Heart right ventricle (tissue), 16 donors: ENCODE results near the gene LPP. TPM values are rescaled to one million over a fixed set of nuclear protein-coding genes. Genes with fewer than 3 reads are reported as not detected.

Experiments used
- ATAC-seq, 8 donors: fragments of 200-7000 bp; cut with Tn5 transposase; one replicate each; pipeline ENCODE4 v1.9.1; 2020; ENCODE audit warnings: mild to moderate bottlenecking in 8 of 8, moderate library complexity in 8 of 8, moderate number of reproducible peaks in 1 of 8
- DNase-seq, 2 donors: peaks; one replicate each; pipeline ENCODE4 v3.0.0-alpha.2; 2020
- H3K27ac ChIP-seq, 10 donors: fragments of 200-600 bp; sonication (generic) in 2 of 10; one replicate each; pipeline versions ENCODE4 v1.5.0 to v1.8.0; 2020 to 2022; ENCODE audit warnings: mild to moderate bottlenecking in 3 of 10
- H3K27me3 ChIP-seq, 7 donors: fragments of 200-600 bp; one replicate each; pipeline ENCODE4 v1.8.0; 2021 to 2022; ENCODE audit warnings: mild to moderate bottlenecking in 2 of 7
- H3K36me3 ChIP-seq, 9 donors: fragments of 200-600 bp; sonication (generic) in 1 of 9; one replicate each; pipeline versions ENCODE4 v1.5.0 to v1.8.0; 2020 to 2022; ENCODE audit warnings: mild to moderate bottlenecking in 2 of 9
- H3K4me1 ChIP-seq, 9 donors: fragments of 200-600 bp; sonication (generic) in 1 of 9; one replicate each; pipeline versions ENCODE4 v1.5.0 to v1.8.0; 2020 to 2022; ENCODE audit warnings: mild to moderate bottlenecking in 4 of 9
- H3K4me3 ChIP-seq, 10 donors: fragments of 200-600 bp; sonication (generic) in 2 of 10; one replicate each; pipeline versions ENCODE4 v1.5.0 to v1.8.0; 2020 to 2022; ENCODE audit warnings: mild to moderate bottlenecking in 7 of 10, moderate library complexity in 2 of 10
- H3K9me3 ChIP-seq, 11 donors: fragments of 200-600 bp in 10 of 11; sonication (generic) in 2 of 11; one replicate each; pipeline versions ENCODE4 v1.5.0 to v1.8.0; 2013 to 2022; ENCODE audit warnings: mild to moderate bottlenecking in 2 of 11, control low read depth in 1 of 11, moderate library complexity in 1 of 11
- WGBS, 2 donors: extraction: QIAGEN DNeasy Blood & Tissue Kit; methylation state at CpG; one replicate each; pipeline ENCODE4 v1.1.7; 2013; ENCODE audit warnings: inconsistent platforms in 1 of 2; 5-methylcytosine and 5-hydroxymethylcytosine counted together
- intact Hi-C, 10 donors: fragments of 100-400 bp; cut with DNase I; formaldehyde crosslinking; loops; one replicate each; pipeline versions ENCODE4 v1.11.1 to v1.14.2; 2022
- polyA plus RNA-seq, 2 donors: library from polyadenylated mRNA; stranded (reverse); fragments of 200-250 nt; gene quantifications; one replicate each; pipeline ENCODE4 v1.2.3, GENCODE V29; 2013
- total RNA-seq, 10 donors: library from RNA; stranded (reverse); fragmentation: NEBNext Ultra II Directional in 3 of 10; extraction: Animal tissue kit (Norgen Biotek cat#: 25700) in 3 of 10; gene quantifications; one replicate each; pipeline versions ENCODE4 v1.2.1 to v1.2.4, GENCODE V29; 2021 to 2023
- TF ChIP-seq, protein P1 (sequence below), 9 donors: fragments of 200-600 bp; sonication (generic) in 2 of 9; IDR thresholded peaks; one replicate each; pipeline versions ENCODE4 v1.5.0 to v1.8.0; 2021 to 2022; ENCODE audit warnings: antibody characterized with exemption in 9 of 9, mild to moderate bottlenecking in 5 of 9, moderate library complexity in 1 of 9
- donor health status: Arrhythmogenic right ventricular cardiomyopathy.
- donor health status: ischemic (EF 13 %, LVEDD 7.1; RV severe dilation, severe dysfunction).
- donor health status: healthy with polysubstance abuse.
- donor health status: DM: no; HTN: yes; CAD: no.
- donor health status: DM: no; HTN: no; CAD: no.
- donor health status: ischemic (EF 25% LVEDD 6.9; RV normal size, moderate dysfunction).
- donor health status: ischemic (EF 25% LVEDD 5.7; RV mildly dilated, moderate dysfunction).
- donor health status: healthy.
- donor health status: DM: yes; HTN: yes; CAD: no.
- donor health status: Ischemic cardiomyopathy.
- donor health status: ischemic (EF 35%, LVEDD 5.7; RV mildly dilated, moderate dysfunction).
- donor health status: nonischemic (EF 11% LVEDD 7.7; RV severe dilation, severe dysfunction).
- donor health status: DM: yes; HTN: yes; CAD: no.
- donor health status: PGD.
- donor health status: ischemic (EF 29% LVEDD 5.4; RV normal size, mild dysfunction).
- donor health status: nonischemic (EF 23%, LVEDD 6.1; RV moderate dilation, normal function).

The LPP gene
- total and polyA plus RNA-seq, 12 donors: 8.5 to 188 (median 140) TPM

DNA sequence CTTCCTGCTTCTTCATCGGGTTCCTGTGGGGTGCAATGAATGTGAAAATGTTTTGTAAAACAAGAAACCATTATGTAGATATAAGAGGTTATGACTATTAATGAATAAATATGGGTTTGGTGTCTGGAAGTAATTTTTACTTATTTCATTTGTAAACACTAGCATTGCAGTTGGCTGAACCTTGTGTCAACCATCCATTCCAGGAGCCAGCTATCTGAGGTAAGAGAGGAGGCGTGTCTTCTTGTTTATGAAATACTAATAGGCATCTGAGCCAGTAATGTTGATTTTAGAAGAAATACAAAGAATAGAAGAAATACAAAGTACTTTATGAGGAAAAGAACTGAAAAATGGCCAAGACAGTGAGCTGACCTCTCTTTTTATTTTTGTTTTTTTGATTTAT is 187.5 kb downstream of the LPP start:
- Histone ChIP-seq H3K9me3 (no peaks in the 10 kb centered on the region), H3K4me3 (no peak overlapping the region), H3K27me3 (no peaks in the 10 kb centered on the region), H3K4me1 (peaks cover 2 to 67% (median 38%) of the 10 kb centered on the region in 9 donors), H3K27ac (peak overlapping the region in 5 of 10 donors; percentile 3 to 85 (median 18)), H3K36me3 (no peaks in the 10 kb centered on the region)
- WGBS, 2 donors: 86 to 90% methylated on average over 2 of the region's 2 CpGs
- TF ChIP-seq, protein P1, sequence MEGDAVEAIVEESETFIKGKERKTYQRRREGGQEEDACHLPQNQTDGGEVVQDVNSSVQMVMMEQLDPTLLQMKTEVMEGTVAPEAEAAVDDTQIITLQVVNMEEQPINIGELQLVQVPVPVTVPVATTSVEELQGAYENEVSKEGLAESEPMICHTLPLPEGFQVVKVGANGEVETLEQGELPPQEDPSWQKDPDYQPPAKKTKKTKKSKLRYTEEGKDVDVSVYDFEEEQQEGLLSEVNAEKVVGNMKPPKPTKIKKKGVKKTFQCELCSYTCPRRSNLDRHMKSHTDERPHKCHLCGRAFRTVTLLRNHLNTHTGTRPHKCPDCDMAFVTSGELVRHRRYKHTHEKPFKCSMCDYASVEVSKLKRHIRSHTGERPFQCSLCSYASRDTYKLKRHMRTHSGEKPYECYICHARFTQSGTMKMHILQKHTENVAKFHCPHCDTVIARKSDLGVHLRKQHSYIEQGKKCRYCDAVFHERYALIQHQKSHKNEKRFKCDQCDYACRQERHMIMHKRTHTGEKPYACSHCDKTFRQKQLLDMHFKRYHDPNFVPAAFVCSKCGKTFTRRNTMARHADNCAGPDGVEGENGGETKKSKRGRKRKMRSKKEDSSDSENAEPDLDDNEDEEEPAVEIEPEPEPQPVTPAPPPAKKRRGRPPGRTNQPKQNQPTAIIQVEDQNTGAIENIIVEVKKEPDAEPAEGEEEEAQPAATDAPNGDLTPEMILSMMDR (IDR thresholded peaks at IDR 0.05): no peak
- intact Hi-C loops: loop anchor here in 6 of 10 donors (5.0 to 10.0 kb wide), 7 partner anchors 54 to 611 kb away; partner anchors contain the start of genes LPP (in 3 of the 6) and BCL6 (in 2 of the 6)
- DNase-seq (no peak), ATAC-seq (no peak)

DNA sequence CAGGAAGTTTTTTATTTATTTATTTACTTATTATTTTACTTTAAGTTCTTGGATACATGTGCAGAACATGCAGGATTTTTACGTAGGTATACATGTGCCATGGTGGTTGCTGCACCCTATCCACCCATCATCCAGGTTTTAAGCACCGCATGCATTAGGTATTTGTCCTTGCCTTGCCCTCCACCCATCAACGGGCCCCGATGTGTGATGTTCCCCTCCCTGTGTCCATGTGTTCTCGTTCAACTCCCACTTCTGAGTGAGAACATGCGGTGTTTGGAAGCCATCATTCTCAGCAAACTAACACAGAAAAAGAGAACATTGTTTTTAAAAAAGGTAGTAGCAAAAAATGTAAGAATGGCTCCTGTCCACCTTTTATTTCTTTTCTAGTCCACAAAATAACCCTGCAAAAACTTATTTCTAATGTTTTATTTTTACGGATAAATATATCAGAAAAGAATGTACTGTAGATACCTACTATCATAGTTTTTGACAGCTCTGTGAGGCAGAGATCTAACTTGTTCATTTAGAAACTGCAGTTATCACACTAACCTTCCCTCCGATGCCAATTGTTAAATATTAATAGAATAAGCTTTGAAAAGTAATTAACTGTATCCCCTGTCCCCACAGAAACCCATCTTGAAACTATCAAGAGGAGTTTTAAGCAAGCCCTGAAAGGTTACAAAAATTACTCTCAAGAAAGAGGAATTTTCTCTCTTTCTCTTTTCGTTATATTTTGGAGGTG is 189.2 kb downstream of the LPP start:
- Histone ChIP-seq H3K36me3 (no peaks in the 10 kb centered on the region), H3K9me3 (no peaks in the 10 kb centered on the region), H3K27me3 (no peaks in the 10 kb centered on the region), H3K27ac (peak overlapping the region; percentile 66 to 89 (median 79)), H3K4me1 (peaks cover 0 to 64% (median 43%) of the 10 kb centered on the region in 9 donors), H3K4me3 (no peak overlapping the region)
- 49 to 66% methylated on average over 9 of the region's 9 CpGs for WGBS, 2 donors
- TF ChIP-seq, protein P1 (IDR thresholded peaks at IDR 0.05): no peak
- ATAC-seq: peak in 6 of 8 donors; percentile 30 to 81 (median 60)
- DNase-seq: peak; percentile 31 to 41
- intact Hi-C loops: loop anchor here in 6 of 10 donors (2.0 to 10.0 kb wide), 8 partner anchors 56 to 609 kb away; partner anchors contain the start of genes LPP (in 3 of the 6) and BCL6 (in 2 of the 6)

- TF ChIP-seq, protein P1 (IDR thresholded peaks at IDR 0.05): no peak
- H3K4me1 ChIP-seq: peaks cover 0 to 67% (median 43%) of the 10 kb centered on the region in 9 donors
- ATAC-seq (peak; percentile 62 to 89 (median 83)), DNase-seq (peak in 1 of 2 donors; percentile 17)
- H3K4me3 ChIP-seq: no peak overlapping the region
- 47 to 59% methylated on average over 5 of the region's 5 CpGs for WGBS, 2 donors
- no peaks in the 10 kb centered on the region for H3K36me3 ChIP-seq
- no peaks in the 10 kb centered on the region for H3K27me3 ChIP-seq
- intact Hi-C loops: loop anchor here in 6 of 10 donors (2.0 to 10.0 kb wide), 8 partner anchors 57 to 608 kb away; partner anchors contain the start of genes LPP (in 3 of the 6) and BCL6 (in 2 of the 6)
- peak overlapping the region; percentile 66 to 89 (median 81) for H3K27ac ChIP-seq
- H3K9me3 ChIP-seq: no peaks in the 10 kb centered on the region
Observed at GRCh38 chr3:188343894-188344293, 189.9 kb downstream of the LPP start.

- TF ChIP-seq, protein P1 (IDR thresholded peaks at IDR 0.05): no peak
- H3K4me1 ChIP-seq: peaks cover 8 to 75% (median 46%) of the 10 kb centered on the region in 9 donors
- no peaks in the 10 kb centered on the region for H3K9me3 ChIP-seq
- intact Hi-C loops: loop anchor here in 5 of 10 donors (5.0 to 10.0 kb wide), 7 partner anchors 190 to 607 kb away; partner anchors contain the start of genes BCL6 (in 3 of the 5) and LPP (in 3 of the 5)
- H3K27me3 ChIP-seq: no peaks in the 10 kb centered on the region
- ATAC-seq (no peak), DNase-seq (no peak)
- H3K36me3 ChIP-seq: no peaks in the 10 kb centered on the region
- WGBS, 2 donors: 49 to 53% methylated on average over 5 of the region's 5 CpGs
- H3K27ac ChIP-seq: peak overlapping the region; percentile 43 to 85 (median 79)
- no peak overlapping the region for H3K4me3 ChIP-seq
Observed at GRCh38 chr3:188345223-188345622, 191.3 kb downstream of the LPP start.
